Activated gamma-delta T cell treated with Interleukin-2 at 50 U/mL for 16 hours (primary cell): ENCODE data around the gene CBX4.

ENCODE experiments used
- DNase-seq: peaks from one replicate; pipeline ENCODE4 v3.0.0-alpha.2; 2020

The CBX4 gene

GRCh38 chr17:79785900-79786810, 53.1 kb downstream of the CBX4 start:
- DNase-seq: no peak

GRCh38 chr17:79785017-79785899, 54.0 kb downstream of the CBX4 start:
- DNase-seq: no peak

GRCh38 chr17:79784353-79785016, 54.8 kb downstream of the CBX4 start:
- DNase-seq: no peak

GRCh38 chr17:79783891-79784290, 55.3 kb downstream of the CBX4 start:
- DNase-seq: no peak
